Activated naive CD4-positive, alpha-beta T cell treated with anti-CD3 and anti-CD28 coated beads, Interleukin-2, amount 50 U/mL, for 24 hours (primary cell): ENCODE data around the gene CYB5R3.
"Not testable (repeated sequence)": the region's sequence is repeated elsewhere in the genome, so short reads cannot be mapped to it uniquely, and the experiment has no call there.

Experiments used
- H3K27ac Mint-ChIP-seq: one replicate; pipeline ENCODE4 v1.8.0; 2021; ENCODE audit warnings: mild to moderate bottlenecking, mixed read lengths
- H3K27me3 Mint-ChIP-seq: one replicate; pipeline ENCODE4 v1.8.0; 2021; ENCODE audit warnings: mixed read lengths
- H3K36me3 Mint-ChIP-seq: one replicate; pipeline ENCODE4 v1.8.0; 2021; ENCODE audit warnings: mixed read lengths
- H3K4me1 Mint-ChIP-seq: one replicate; pipeline ENCODE4 v1.8.0; 2021; ENCODE audit warnings: mixed read lengths
- H3K4me3 Mint-ChIP-seq: one replicate; pipeline ENCODE4 v1.8.0; 2021; ENCODE audit warnings: mild to moderate bottlenecking, mixed read lengths
- H3K9me3 Mint-ChIP-seq: one replicate; pipeline ENCODE4 v1.8.0; 2021; ENCODE audit warnings: mixed read lengths

CYB5R3 gene

DNA sequence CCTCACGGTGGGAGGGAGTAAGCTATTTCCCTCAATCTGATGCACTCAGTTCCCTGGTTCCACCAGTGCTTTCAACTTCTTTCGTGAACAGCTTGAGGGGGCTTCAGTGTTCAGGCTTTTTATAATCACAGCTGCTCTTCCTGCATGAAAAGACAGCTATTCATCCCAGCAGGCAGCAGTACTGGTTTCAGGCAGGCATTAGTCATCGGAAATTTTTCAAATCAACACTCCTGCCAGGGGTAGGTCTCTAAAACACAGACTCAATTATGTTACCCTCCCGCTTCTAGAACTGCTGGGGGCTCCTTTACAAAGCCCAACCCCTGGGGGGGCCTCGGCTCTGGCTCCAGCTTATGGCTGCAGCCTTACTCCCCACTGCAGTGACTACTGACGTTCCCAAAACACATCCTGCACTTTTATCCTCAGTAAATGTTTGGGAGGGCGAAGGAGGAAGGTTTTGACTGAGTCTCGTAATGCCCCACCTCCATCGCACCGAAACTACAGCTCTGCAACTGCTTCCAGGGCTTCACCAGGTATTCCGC is 40.3 kb downstream of the CYB5R3 start:
- Mint-ChIP-seq H3K9me3 (no peaks in the 10 kb centered on the region), H3K27me3 (no peaks in the 10 kb centered on the region), H3K4me3 (peak overlapping the region; percentile 39), H3K36me3 (peaks cover 8% of the 10 kb centered on the region), H3K27ac (peak overlapping the region; percentile 41), H3K4me1 (peaks cover 73% of the 10 kb centered on the region)

GRCh38 chr22:42608136-42608822 is 40.9 kb downstream of the CYB5R3 start:
- peaks cover 72% of the 10 kb centered on the region for H3K4me1 Mint-ChIP-seq
- H3K27me3 Mint-ChIP-seq = no peaks in the 10 kb centered on the region
- peak overlapping the region; percentile 39 for H3K4me3 Mint-ChIP-seq
- peak overlapping the region; percentile 41 for H3K27ac Mint-ChIP-seq
- no peaks in the 10 kb centered on the region for H3K9me3 Mint-ChIP-seq
- H3K36me3 Mint-ChIP-seq = peaks cover 8% of the 10 kb centered on the region

GRCh38 chr22:42607641-42608040 is 41.6 kb downstream of the CYB5R3 start:
- not testable (repeated sequence) for H3K9me3 Mint-ChIP-seq, H3K36me3 Mint-ChIP-seq, H3K27ac Mint-ChIP-seq, H3K27me3 Mint-ChIP-seq, H3K4me3 Mint-ChIP-seq
- H3K4me1 Mint-ChIP-seq = peaks cover 72% of the 10 kb centered on the region

DNA sequence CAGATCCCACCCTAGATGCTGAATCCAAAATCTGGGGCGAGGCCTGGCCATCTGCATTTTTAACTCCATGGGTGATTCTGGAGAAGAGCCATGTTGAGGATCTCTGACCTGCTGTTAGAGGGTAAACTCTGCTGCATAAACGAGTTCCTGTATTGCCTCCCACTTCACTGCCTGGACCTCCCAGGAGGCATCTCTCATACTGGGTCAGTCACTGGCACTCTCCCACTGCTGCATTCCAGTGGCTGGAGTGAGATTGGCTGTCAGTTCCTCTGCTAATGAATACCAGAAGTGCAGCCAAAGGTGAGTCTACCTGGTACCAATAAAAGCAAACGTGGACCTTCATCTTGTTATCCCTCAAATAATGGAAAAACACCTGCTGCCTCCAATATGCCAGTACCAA is 44.8 kb downstream of the CYB5R3 start:
- no peak overlapping the region for H3K4me3 Mint-ChIP-seq
- H3K9me3 Mint-ChIP-seq = no peaks in the 10 kb centered on the region
- H3K27ac Mint-ChIP-seq = no peak overlapping the region
- no peaks in the 10 kb centered on the region for H3K27me3 Mint-ChIP-seq
- H3K36me3 Mint-ChIP-seq = peaks cover 10% of the 10 kb centered on the region
- peaks cover 52% of the 10 kb centered on the region for H3K4me1 Mint-ChIP-seq

DNA sequence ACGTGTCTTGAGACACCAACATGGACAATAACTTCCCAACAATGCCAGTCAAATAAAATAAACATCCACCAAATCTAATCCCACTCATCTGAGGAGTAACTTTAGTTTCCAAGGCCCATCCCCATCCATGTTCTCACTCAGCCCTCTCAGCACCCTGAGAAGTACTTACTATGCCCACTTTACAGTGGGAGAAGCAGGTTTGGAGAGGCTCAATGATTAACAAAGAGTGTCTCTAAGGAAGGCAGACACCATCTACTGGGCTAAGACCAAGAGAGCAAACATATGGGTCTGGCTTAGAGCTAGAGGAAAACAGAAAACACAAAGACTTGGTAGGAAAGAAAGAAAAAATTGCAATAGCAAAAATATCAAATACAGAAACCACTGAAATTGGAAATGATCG is 45.8 kb downstream of the CYB5R3 start:
- no peaks in the 10 kb centered on the region for H3K27me3 Mint-ChIP-seq
- no peaks in the 10 kb centered on the region for H3K9me3 Mint-ChIP-seq
- H3K27ac Mint-ChIP-seq = no peak overlapping the region
- peaks cover 42% of the 10 kb centered on the region for H3K4me1 Mint-ChIP-seq
- H3K36me3 Mint-ChIP-seq = peaks cover 14% of the 10 kb centered on the region
- H3K4me3 Mint-ChIP-seq = no peak overlapping the region

GRCh38 chr22:42602470-42602869 is 46.7 kb downstream of the CYB5R3 start:
- H3K9me3 Mint-ChIP-seq = no peaks in the 10 kb centered on the region
- no peak overlapping the region for H3K27ac Mint-ChIP-seq
- peaks cover 14% of the 10 kb centered on the region for H3K36me3 Mint-ChIP-seq
- no peaks in the 10 kb centered on the region for H3K27me3 Mint-ChIP-seq
- no peak overlapping the region for H3K4me3 Mint-ChIP-seq
- H3K4me1 Mint-ChIP-seq = peaks cover 41% of the 10 kb centered on the region

DNA sequence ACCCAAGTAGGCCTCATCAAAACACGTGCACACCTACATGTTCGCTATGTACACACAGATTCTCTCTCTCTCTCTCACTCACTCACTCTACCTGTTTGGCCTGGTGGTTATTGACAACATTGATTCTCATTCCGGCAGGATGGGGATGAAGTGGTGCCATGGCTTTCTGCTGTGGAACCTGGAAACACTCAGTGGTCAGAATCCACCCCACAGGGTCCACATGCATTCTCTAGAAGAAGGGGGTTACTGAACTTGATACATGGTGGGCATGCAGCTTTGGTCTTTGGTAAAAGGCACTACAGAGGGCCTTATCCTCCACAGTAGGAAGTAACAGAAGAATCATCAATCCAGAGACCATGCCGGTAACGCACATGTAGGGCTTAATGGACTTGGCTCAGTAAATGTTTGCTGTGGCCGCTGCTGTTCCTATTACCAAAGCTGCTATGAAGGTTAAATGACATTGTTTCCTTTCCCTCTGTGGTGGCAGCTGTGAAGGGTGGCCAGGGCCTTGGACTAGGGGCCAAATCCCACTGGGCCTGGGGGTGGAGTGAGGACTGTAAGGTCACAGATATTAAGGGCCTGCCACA is 47.2 kb downstream of the CYB5R3 start:
- Mint-ChIP-seq H3K9me3 (no peaks in the 10 kb centered on the region), H3K4me3 (no peak overlapping the region), H3K27ac (peak overlapping the region; percentile 68), H3K36me3 (peaks cover 14% of the 10 kb centered on the region), H3K4me1 (peaks cover 41% of the 10 kb centered on the region), H3K27me3 (no peaks in the 10 kb centered on the region)

DNA sequence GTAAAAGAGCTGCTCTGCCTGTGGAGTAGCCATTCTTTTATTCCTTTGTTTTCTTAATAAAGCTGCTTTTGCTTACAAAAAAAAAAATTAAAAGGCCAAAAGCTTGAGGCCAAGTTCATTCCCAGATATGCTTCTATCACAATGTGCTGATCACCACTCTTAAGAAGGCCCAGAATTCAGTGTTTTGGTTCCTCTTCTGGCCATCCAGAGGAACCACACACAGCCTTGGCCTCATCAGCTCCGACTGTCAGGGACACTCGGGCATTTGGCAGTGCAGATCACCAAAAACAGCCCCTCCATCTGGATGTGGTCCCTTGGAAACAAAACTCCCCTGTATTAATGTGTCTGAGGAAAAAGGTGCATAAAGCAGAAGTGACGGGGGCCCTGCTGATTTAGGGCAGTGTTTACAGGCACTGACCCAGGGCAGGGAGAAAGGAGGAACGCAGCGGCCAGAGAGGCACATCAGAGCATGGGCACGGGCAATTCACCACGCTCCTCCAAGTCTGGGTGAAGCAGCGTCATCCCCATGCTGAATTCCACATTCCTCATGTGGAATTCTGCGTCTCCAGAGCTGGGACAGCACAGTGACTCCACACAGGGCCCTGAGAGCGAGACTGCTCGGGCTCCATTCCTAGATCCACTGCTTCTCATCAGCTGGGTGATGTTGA is 52.2 kb downstream of the CYB5R3 start:
- no peak overlapping the region for H3K4me3 Mint-ChIP-seq
- H3K36me3 Mint-ChIP-seq = peaks cover 13% of the 10 kb centered on the region
- no peaks in the 10 kb centered on the region for H3K27me3 Mint-ChIP-seq
- H3K4me1 Mint-ChIP-seq = peaks cover 4% of the 10 kb centered on the region
- no peaks in the 10 kb centered on the region for H3K9me3 Mint-ChIP-seq
- no peak overlapping the region for H3K27ac Mint-ChIP-seq

GRCh38 chr22:42596336-42596735 is 52.9 kb downstream of the CYB5R3 start:
- Mint-ChIP-seq H3K9me3 (no peaks in the 10 kb centered on the region), H3K36me3 (peaks cover 11% of the 10 kb centered on the region), H3K27ac (no peak overlapping the region), H3K4me1 (no peaks in the 10 kb centered on the region), H3K27me3 (no peaks in the 10 kb centered on the region), H3K4me3 (no peak overlapping the region)

- Mint-ChIP-seq H3K4me3 (no peak overlapping the region), H3K9me3 (no peaks in the 10 kb centered on the region)
Observed at GRCh38 chr22:42595434-42595833, 53.8 kb downstream of the CYB5R3 start.

DNA sequence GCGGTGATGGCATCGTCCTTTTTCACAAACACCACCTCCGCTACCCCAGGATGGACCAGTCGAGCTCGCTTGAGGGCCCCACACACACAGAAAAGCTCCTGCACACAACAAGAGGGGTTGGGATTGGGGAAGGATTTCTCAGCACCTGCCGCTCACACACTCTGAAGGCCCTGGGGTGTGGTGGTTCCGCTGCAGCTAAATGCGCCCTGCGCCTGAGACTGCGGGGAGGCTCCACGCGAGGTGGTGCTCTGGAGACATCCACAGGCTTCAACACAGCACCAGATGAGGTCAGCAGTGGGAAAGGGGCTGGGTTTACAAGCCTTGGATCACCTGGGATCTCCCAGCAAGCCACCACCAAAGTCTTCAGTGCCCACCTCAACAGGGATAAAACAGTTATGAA is 57.2 kb downstream of the CYB5R3 start:
- Mint-ChIP-seq H3K27me3 (no peaks in the 10 kb centered on the region), H3K4me3 (no peak overlapping the region), H3K4me1 (no peaks in the 10 kb centered on the region), H3K36me3 (peaks cover 8% of the 10 kb centered on the region), H3K9me3 (no peaks in the 10 kb centered on the region), H3K27ac (no peak overlapping the region)

More at GRCh38 chr22:42595434-42595833, 53.8 kb downstream of the CYB5R3 start:
- Mint-ChIP-seq H3K27me3 (no peaks in the 10 kb centered on the region), H3K4me1 (no peaks in the 10 kb centered on the region), H3K27ac (no peak overlapping the region), H3K36me3 (peaks cover 9% of the 10 kb centered on the region)

- Mint-ChIP-seq H3K4me3 (no peak overlapping the region), H3K27ac (no peak overlapping the region), H3K9me3 (no peaks in the 10 kb centered on the region), H3K27me3 (no peaks in the 10 kb centered on the region), H3K36me3 (peaks cover 10% of the 10 kb centered on the region), H3K4me1 (no peaks in the 10 kb centered on the region)
Observed at GRCh38 chr22:42587588-42588175, 61.5 kb downstream of the CYB5R3 start.

GRCh38 chr22:42586381-42586780 is 62.8 kb downstream of the CYB5R3 start:
- Mint-ChIP-seq H3K4me1 (peaks cover 7% of the 10 kb centered on the region), H3K27me3 (no peaks in the 10 kb centered on the region), H3K9me3 (no peaks in the 10 kb centered on the region), H3K27ac (peak overlapping the region; percentile 35), H3K36me3 (peaks cover 8% of the 10 kb centered on the region), H3K4me3 (no peak overlapping the region)

GRCh38 chr22:42585096-42585495 is 64.1 kb downstream of the CYB5R3 start:
- no peaks in the 10 kb centered on the region for H3K9me3 Mint-ChIP-seq
- peaks cover 11% of the 10 kb centered on the region for H3K36me3 Mint-ChIP-seq
- peaks cover 10% of the 10 kb centered on the region for H3K4me1 Mint-ChIP-seq
- H3K27ac Mint-ChIP-seq = no peak overlapping the region
- H3K27me3 Mint-ChIP-seq = no peaks in the 10 kb centered on the region
- H3K4me3 Mint-ChIP-seq = no peak overlapping the region

GRCh38 chr22:42584364-42584940 is 64.7 kb downstream of the CYB5R3 start:
- peaks cover 10% of the 10 kb centered on the region for H3K4me1 Mint-ChIP-seq
- H3K27ac Mint-ChIP-seq = no peak overlapping the region
- no peak overlapping the region for H3K4me3 Mint-ChIP-seq
- H3K9me3 Mint-ChIP-seq = no peaks in the 10 kb centered on the region
- no peaks in the 10 kb centered on the region for H3K27me3 Mint-ChIP-seq
- peaks cover 10% of the 10 kb centered on the region for H3K36me3 Mint-ChIP-seq
